GM06990 (cell line): ENCODE data around the gene PCDH12.

Experiments used
- DNase-seq: peaks from one replicate; pipeline ENCODE4 v3.0.0-alpha.2; 2011; ENCODE audit not compliant: insufficient read length; ENCODE audit errors: extremely low read depth
- H3K27me3 ChIP-seq: replicated peaks from 2 replicates; pipeline ENCODE4 v1.6.0; 2011; ENCODE audit warnings: low read length; ENCODE audit not compliant: control insufficient read depth, insufficient read depth
- H3K36me3 ChIP-seq: 2 replicates; pipeline ENCODE4 v1.5.1; 2011; ENCODE audit warnings: low read length; ENCODE audit not compliant: control insufficient read depth, insufficient read depth
- H3K4me3 ChIP-seq: replicated peaks from 2 replicates; pipeline ENCODE4 v1.5.1; 2011; ENCODE audit warnings: low read depth, mild to moderate bottlenecking, control low read depth, low read length
- CTCF ChIP-seq: IDR thresholded peaks from 2 replicates; pipeline ENCODE4 v1.5.1; 2011; ENCODE audit warnings: low read length, control low read depth, mild to moderate bottlenecking, inconsistent platforms; ENCODE audit not compliant: insufficient read depth, poor library complexity, severe bottlenecking

The PCDH12 gene

GRCh38 chr5:141989720-141990119 is 31.7 kb upstream of the PCDH12 start:
- TF ChIP-seq CTCF: no peak
- no peaks in the 10 kb centered on the region; the same call in 1 of the 2 replicates for H3K36me3 ChIP-seq
- no peaks in the 10 kb centered on the region for H3K27me3 ChIP-seq
- no peak for DNase-seq
- no peak overlapping the region for H3K4me3 ChIP-seq

- no peak for DNase-seq
- no peak overlapping the region for H3K4me3 ChIP-seq
- TF ChIP-seq CTCF: no peak
- peaks cover 4% of the 10 kb centered on the region; the same call in 1 of the 2 replicates for H3K36me3 ChIP-seq
- no peaks in the 10 kb centered on the region for H3K27me3 ChIP-seq
Observed at GRCh38 chr5:141986072-141986471, 28.1 kb upstream of the PCDH12 start.

GRCh38 chr5:141982626-141983025 is 24.6 kb upstream of the PCDH12 start:
- no peak overlapping the region for H3K4me3 ChIP-seq
- H3K36me3 ChIP-seq: peaks cover 10% of the 10 kb centered on the region
- DNase-seq: no peak
- TF ChIP-seq CTCF: no peak
- H3K27me3 ChIP-seq: no peaks in the 10 kb centered on the region

- no peaks in the 10 kb centered on the region for H3K27me3 ChIP-seq
- H3K4me3 ChIP-seq: no peak overlapping the region
- no peak for TF ChIP-seq CTCF
- peaks cover 9% of the 10 kb centered on the region for H3K36me3 ChIP-seq
- DNase-seq: no peak
Observed at GRCh38 chr5:141978389-141978788, 20.4 kb upstream of the PCDH12 start.

- Histone ChIP-seq H3K27me3 (no peaks in the 10 kb centered on the region), H3K4me3 (no peak overlapping the region), H3K36me3 (peaks cover 6% of the 10 kb centered on the region)
- TF ChIP-seq CTCF: no peak
- no peak for DNase-seq
Observed at GRCh38 chr5:141976176-141976575, 18.2 kb upstream of the PCDH12 start.
